Measurements from ENCODE around the gene GABRP. TPM values are rescaled to one million over a fixed set of nuclear protein-coding genes. Genes with fewer than 3 reads are reported as not detected.
"Not testable (repeated sequence)": the region's sequence is repeated elsewhere in the genome, so short reads cannot be mapped to it uniquely, and the experiment has no call there.

Gene GABRP
- total and polyA plus RNA-seq, 8 donors: 0.07 to 4.0 (median 0.23) TPM; not detected in 1

DNA sequence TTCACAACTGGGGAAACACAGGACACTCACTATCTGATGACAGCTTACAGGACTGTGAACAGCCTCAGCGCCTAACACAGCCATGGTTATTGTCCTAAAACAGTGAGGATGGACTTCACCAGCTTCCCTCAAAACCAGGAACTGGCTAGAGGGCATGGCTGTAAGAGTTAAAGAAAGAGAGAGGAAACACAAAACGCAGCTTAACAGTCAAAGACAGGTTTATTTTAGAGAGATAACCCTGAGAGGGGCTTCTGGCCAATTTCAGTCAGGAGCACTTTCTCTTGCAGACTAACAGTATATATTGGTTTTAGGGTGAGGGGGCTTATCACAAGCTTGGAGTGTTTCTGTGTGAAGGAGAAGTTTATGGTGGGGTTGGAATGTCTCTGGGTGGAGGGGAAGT lies 42.6 kb downstream of the GABRP start:
- FAIRE-seq: no peak
- Histone ChIP-seq H3K27me3 (no peaks in the 10 kb centered on the region), H3K4me3 (no peak overlapping the region), H3K36me3 (no peaks in the 10 kb centered on the region), H3K9me3 (no peaks in the 10 kb centered on the region), H3K27ac (no peak overlapping the region), H3K4me1 (no peaks in the 10 kb centered on the region)
- 69 to 70% methylated on average over 2 of the region's 2 CpGs for WGBS, 2 donors
- DNase-seq: no peak
- intact Hi-C loops (cut with DNase I): no loop called here
- no peak for ATAC-seq
- TF ChIP-seq, protein P1, sequence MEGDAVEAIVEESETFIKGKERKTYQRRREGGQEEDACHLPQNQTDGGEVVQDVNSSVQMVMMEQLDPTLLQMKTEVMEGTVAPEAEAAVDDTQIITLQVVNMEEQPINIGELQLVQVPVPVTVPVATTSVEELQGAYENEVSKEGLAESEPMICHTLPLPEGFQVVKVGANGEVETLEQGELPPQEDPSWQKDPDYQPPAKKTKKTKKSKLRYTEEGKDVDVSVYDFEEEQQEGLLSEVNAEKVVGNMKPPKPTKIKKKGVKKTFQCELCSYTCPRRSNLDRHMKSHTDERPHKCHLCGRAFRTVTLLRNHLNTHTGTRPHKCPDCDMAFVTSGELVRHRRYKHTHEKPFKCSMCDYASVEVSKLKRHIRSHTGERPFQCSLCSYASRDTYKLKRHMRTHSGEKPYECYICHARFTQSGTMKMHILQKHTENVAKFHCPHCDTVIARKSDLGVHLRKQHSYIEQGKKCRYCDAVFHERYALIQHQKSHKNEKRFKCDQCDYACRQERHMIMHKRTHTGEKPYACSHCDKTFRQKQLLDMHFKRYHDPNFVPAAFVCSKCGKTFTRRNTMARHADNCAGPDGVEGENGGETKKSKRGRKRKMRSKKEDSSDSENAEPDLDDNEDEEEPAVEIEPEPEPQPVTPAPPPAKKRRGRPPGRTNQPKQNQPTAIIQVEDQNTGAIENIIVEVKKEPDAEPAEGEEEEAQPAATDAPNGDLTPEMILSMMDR (IDR thresholded peaks at IDR 0.05): no peak

DNA sequence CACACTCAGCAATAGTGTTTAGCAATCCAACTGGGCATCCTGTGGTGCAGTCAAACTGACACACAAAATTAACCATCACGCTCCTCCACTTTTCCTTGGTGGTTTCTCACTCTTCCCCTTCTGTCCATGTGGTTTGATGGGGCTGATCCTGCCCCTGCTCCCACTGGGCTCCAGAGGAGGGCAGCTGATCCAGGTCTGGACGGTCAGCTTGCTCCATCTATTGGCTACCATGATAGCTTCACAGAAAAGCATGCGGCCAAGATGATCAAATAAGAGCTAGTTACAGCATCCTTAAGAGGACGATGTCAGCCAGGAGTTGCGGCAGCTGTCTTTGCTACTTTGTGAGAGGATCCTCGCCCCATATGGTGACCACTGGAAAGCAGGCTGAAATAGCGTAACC lies 48.7 kb downstream of the GABRP start:
- H3K36me3 ChIP-seq: no peaks in the 10 kb centered on the region
- no peaks in the 10 kb centered on the region for H3K27me3 ChIP-seq
- ATAC-seq: no peak
- WGBS, 2 donors: 68 to 77% methylated on average over 7 of the region's 7 CpGs
- H3K4me1 ChIP-seq: no peaks in the 10 kb centered on the region
- TF ChIP-seq, protein P1 (IDR thresholded peaks at IDR 0.05): no peak
- H3K4me3 ChIP-seq: no peak overlapping the region
- intact Hi-C loops (cut with DNase I): no loop called here
- H3K27ac ChIP-seq: no peak overlapping the region
- no peaks in the 10 kb centered on the region for H3K9me3 ChIP-seq
- no peak for FAIRE-seq
- no peak for DNase-seq

DNA sequence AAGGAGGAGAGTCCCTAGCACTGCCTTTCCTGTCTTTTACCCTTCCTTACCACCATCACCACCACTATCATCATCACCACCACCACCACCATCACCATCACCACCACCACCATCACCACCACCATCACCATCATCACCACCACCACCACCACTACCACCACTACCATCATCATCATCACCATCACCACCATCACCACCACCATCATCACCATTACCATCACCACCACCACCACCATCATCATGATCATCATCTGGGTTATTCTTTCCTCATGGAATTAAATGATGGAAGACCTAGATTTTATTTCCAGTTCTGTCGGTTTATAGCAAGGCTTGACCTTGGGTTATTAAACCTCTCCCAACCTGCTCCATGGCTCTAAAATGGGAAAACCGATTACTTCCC lies 50.5 kb downstream of the GABRP start:
- H3K27ac ChIP-seq; ATAC-seq; H3K9me3 ChIP-seq; intact Hi-C loops (cut with DNase I); H3K4me3 ChIP-seq; H3K4me1 ChIP-seq; H3K36me3 ChIP-seq; FAIRE-seq; H3K27me3 ChIP-seq; DNase-seq: not testable (repeated sequence)
- 75% methylated on average over 2 of the region's 2 CpGs for WGBS, 2 donors

DNA sequence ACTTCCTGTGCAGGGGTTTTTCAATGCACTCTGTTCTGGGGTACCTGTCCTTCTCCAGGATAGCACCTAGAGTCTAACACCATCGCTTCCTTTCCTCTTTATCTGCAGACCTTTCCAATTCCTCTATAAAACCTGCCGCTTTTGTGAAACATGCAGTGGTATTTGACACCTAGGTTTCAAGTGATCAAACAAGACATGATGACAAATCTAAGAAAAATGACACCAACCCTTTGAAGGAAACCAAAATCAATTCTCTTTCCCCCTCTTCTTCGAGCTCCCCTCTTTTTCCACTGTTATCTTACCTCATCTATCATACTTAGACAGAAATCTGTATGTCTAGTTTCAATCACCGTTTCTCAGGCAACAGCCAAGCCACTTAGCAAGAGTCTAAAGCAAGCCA lies 52.7 kb downstream of the GABRP start:
- FAIRE-seq (no peak), DNase-seq (no peak), ATAC-seq (no peak)
- intact Hi-C loops (cut with DNase I): no loop called here
- Histone ChIP-seq H3K27me3 (no peaks in the 10 kb centered on the region), H3K9me3 (no peaks in the 10 kb centered on the region), H3K27ac (no peak overlapping the region), H3K4me3 (no peak overlapping the region), H3K4me1 (no peaks in the 10 kb centered on the region), H3K36me3 (no peaks in the 10 kb centered on the region)
- WGBS, 2 donors: 45 to 46% methylated on average over 4 of the region's 4 CpGs
- TF ChIP-seq, protein P1 (IDR thresholded peaks at IDR 0.05): no peak

DNA sequence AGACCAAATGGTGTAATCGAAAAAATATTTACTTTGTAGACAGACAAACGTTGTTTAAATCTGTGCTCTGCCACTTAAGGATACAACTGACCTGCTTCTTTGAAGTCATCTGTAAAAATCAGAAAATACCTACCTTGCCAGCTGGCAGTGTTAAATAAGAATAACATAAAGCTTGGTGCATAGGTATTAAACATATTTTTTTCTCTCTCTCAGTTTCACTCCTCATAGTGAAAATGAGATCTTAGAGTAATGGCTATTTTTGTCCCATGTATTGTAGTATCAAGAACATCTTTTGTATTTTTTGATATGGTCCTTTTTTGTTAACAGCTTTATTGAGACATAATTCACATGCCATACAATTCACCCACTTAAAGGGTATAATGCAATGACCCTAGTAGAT lies 60.3 kb downstream of the GABRP start:
- TF ChIP-seq, protein P1 (IDR thresholded peaks at IDR 0.05): no peak
- Histone ChIP-seq H3K36me3 (no peaks in the 10 kb centered on the region), H3K27me3 (no peaks in the 10 kb centered on the region), H3K9me3 (no peaks in the 10 kb centered on the region), H3K27ac (no peak overlapping the region), H3K4me1 (no peaks in the 10 kb centered on the region), H3K4me3 (no peak overlapping the region)
- no peak for ATAC-seq
- no peak for FAIRE-seq
- 48 to 54% methylated on average over 2 of the region's 2 CpGs for WGBS, 2 donors
- intact Hi-C loops (cut with DNase I): no loop called here
- no peak for DNase-seq

DNA sequence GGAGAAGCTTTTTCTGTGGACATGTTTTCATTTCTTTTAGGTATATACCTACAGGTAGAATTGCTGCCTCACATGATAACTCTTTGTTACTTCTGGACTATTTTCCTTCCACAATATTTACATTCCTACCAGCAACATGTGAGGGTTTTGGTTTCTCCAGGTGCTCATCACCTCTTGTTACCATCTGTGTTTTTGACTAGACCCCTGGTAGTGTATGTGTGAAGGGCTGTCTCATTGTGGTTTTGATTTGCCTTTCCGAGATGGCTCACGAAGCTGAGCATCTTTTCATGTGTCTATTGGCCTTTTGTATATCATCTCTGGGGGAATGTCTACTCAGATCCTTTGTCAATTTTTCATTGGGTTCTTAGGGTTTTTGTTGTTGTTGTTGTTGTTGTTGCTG lies 61.1 kb downstream of the GABRP start:
- H3K36me3 ChIP-seq: no peaks in the 10 kb centered on the region
- no peak for DNase-seq
- H3K9me3 ChIP-seq: no peaks in the 10 kb centered on the region
- ATAC-seq: no peak
- H3K27me3 ChIP-seq: no peaks in the 10 kb centered on the region
- TF ChIP-seq, protein P1 (IDR thresholded peaks at IDR 0.05): no peak
- no peak overlapping the region for H3K27ac ChIP-seq
- H3K4me1 ChIP-seq: no peaks in the 10 kb centered on the region
- no peak overlapping the region for H3K4me3 ChIP-seq
- intact Hi-C loops (cut with DNase I): no loop called here
- whole genome bisulfite sequencing, 2 donors: 69 to 95% methylated on average over 2 of the region's 2 CpGs
- no peak for FAIRE-seq

Measured in pancreas (tissue), 10 donors.